HPDE6-E6E7 (cell line): ENCODE measurements around the gene PPP1R9B.

Experiments
- DNase-seq: peaks from one replicate; pipeline ENCODE4 v3.0.0; 2011; ENCODE audit warnings: missing footprints; ENCODE audit errors: extremely low spot score

The PPP1R9B gene

DNA sequence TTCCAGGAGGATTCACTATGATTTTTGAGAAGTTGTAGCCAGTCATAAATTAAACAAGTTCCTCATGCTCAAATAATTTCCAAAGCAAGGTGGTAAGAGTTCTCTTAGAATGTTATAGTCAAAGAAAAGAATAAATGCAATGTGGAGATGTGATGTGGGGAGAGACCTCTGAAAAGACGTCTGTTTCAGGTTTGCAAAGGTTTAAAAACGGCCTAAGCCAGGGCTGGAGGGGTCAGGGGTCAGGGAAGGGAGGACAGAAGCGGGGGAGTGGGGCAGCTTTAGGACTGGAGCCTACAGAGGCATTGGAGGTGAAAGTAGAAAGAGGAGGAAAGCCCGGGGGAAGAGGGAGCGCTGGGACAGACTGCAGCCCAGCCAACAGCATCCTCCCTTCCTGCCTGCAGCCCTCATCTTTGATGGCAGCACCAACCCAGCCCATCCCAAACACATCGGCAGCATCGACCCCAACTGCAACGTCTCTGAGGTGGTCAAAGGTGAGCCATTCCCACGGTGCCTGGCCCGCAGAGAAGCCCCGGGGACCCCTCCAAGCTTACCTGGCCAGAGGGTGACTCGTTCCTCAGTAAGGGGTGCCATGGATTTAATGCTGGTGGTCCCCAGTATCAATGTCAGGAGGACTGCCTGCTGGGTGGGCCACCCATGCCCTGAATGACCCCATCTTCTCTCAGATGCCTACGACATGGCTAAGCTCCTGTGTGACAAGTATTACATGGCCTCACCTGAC, 43.9 kb downstream of the PPP1R9B start:
- DNase-seq: no peak

DNA sequence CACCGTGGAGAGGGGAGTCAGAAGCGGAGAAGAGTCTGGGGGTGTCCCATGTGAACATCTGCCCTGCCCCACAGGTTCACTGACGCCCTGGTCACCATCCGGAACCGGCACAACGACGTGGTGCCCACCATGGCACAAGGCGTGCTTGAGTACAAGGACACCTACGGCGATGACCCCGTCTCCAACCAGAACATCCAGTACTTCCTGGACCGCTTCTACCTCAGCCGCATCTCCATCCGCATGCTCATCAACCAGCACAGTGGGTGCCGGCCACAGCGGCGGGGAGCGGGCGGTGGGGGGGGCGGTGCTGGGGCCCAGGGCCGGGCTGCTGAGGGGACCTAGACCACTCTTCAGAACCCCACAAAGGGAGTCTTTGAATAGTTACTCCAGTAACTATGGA, 44.7 kb downstream of the PPP1R9B start:
- no peak for DNase-seq

DNA sequence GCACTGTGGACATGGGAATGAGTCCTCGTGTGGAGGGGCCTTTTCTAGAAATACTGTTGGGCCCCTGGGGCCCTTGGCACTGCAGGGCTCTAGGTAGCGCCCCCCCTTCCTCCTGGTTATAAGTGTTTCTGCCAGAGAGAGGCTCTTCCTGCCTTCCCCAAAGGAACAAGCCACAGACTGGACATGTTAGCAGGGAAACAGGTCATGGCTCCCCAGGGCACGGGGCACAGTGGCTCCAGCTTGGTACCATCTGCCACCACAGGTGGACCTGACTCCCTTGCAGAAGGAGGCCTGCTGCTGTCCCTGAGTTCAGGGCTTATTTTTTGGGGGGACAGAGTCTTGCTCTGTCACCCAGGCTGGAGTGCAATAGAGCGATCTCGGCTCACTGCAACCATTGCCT, 46.5 kb downstream of the PPP1R9B start:
- no peak for DNase-seq

DNA sequence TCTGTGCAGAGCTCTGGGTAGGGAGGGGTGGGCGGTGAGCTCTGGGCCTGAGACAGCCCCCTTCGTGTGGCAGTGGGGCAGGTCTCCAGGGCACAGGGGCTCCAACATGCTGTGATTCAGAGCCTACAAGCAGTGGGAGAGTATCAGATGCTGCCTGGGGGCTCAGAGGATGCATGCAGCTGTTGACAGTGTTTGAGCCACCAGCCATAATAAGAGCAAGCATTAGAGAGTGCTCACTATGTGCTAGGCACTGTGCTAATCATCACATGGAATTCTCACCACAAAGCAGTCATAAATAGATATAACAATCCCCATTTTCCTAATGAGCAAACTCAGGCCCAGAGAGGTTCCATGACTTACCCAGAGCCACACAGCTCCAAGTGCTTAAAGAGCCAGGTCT, 47.2 kb downstream of the PPP1R9B start:
- no peak for DNase-seq

DNA sequence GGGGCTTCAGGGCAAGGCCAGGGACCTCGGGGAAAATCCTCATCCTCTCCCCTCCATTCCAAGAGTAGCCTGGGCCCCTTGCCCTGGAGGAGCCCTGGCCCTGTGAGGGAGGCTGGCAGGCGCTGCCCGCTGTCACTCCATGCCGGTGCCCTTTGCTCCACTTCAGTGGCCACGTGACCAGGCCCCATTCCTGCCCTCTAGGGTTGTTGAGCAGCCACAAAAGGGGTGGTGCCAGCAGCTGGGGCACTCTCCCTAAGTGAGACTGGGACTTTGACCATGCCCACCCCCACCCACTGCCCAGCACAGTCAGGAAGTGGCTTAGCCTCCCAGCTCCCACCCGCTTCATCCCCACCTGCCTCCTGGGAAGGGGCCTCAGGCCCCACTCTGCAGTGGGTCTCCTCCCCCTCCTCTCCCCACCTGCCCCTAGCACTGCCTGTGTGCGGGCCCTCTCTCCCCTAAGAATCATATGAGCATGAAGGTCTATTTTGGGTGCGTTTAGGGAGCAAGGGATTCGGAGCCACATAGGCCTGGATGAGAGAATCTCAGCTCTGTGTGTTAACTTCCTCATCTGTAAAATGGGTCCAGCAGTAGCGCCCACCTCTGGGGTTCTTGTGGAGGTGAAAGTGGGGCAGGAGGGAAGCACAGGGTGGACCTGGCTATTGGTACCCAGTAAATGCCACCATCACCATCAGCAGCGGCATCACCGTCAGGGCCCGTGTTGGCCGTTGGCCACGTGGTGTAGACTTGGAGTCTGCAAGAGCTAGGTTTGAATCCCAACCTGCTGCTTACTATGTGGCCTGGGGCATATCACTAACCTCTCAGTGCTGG, 48.1 kb downstream of the PPP1R9B start:
- no peak for DNase-seq

DNA sequence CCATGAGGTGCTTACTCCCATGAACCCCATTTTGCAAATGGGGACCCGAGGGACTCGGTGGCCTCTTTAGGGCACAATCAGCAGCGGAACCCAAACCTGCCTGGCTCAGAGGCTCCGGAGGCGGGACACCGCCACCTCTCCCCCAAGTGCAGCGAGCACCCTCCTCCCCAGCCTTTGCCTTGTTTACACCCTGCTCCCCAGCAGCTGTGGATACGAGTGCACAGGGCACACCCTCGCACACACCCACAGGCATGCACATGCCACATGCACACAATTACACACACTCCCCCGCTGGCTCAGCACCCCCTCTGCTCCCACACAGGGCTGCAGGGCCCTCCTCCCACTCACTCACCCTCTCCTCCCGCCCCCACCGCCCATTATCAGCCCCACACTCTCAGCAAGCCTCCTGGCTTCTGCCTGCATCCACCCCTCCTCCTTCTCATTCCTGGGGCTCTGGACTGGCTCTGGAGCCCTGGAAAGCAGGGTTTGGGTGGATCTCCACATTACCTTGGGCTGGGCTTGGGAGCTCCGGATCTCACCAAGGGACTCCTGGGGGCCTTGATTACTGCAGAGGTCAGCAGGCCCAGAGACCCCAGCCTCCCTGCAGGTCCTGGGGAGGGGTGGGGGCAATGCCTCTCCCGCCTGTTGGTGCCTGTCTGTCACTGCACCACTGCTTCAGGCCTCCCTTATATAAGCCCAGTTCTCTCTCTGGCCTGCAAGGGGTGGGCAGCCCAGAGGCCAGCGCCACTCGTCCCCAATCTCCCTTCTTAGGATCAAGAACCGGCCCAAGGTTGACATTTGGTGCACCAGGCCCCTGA, 48.9 kb downstream of the PPP1R9B start:
- no peak for DNase-seq

DNA sequence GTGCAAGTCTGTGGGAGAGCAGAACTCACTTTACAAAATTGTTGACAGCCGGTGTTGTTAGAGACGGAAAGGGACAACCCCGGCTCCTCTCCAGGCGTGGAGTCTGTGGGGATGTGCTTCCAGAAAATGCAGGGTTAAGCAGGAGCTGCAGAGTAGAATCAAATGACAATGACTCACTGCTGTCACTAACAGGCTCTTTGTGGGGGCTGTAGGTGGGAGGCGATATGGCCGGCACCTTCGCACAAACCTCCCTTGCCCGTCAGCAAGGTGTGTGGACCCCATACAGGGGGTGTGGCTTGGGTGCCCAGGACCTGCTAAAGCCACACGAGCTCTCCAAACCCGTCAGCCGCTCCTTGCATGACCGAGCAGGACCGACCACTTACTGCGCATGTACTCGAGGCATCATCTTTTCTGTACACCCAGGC, 49.5 kb downstream of the PPP1R9B start:
- DNase-seq: no peak

DNA sequence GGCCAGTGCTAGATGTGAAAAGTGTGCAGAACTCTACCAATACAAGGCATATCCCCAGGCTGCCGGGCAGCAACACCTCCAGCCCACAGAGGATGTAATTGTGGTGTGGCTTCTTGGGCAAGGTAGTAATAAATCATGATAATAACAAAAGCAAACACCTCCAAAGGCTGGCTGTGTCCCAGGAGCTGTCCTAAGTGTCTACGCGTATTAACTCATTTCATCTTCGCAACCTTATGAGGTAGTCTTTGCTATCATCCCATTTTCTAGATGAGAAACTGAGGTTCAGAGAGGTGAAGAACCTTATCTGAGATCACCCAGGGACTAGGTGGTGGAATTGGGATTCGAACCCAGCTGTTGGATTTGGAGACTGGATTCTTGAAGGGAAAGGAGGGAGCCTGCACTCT, 50.0 kb downstream of the PPP1R9B start:
- DNase-seq: no peak

DNA sequence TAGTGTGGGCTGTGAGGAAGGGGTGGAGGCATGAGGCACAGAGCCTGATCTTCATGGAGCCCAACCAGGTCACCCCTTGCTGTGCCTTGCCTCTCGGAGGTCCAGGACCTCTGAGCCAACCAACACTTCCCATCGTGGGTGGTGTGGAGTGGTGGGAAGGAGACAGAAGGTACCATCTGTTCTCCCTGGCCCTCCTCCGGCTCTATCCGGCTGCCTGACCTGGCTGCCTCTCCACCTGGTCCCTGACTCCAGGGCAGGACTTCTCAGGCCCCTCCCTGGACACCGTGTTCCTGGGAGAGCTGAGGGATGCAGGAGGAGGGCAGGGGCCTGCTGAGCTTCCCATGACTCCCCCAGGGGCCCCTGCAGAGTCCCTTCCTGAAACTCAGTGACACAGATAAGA, 51.5 kb downstream of the PPP1R9B start:
- no peak for DNase-seq

DNA sequence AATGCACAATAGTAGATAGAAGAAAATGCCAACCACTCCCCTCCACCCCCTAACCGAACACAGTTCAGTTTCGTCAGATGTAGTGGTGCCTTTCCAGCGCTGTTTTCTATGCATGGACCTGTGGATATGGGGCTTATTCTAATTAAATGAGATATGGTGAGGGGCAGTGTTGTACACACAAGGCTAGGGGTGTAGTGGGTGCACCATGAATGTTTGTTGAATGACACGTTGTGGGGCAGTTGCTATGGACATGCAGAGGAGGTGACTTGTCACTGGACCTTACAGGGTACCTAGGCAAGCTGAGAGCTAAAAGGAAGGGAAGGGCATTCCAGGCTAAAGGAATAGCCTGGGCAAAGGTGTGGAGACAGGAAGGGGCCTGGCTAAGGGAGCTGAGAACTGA, 51.9 kb downstream of the PPP1R9B start:
- DNase-seq: no peak

DNA sequence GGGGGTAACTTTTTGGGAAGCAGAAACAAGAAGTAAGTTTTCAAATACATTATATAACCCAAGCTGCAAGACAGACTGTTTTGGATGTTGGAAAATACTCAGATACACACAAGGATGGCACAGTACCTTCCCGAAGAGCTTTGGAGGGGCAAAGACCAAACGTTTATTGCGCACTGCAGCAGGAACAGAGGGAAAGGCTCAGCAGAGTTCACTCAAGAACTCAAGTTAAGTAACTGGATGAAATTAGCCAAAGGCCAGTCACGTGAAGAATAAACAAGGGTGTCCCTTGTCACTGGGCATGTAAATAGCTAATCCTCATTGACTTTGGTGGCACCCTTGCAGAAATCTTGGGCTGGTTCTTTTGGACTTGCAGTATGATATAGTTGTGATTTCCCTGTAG, 52.6 kb downstream of the PPP1R9B start:
- no peak for DNase-seq

DNA sequence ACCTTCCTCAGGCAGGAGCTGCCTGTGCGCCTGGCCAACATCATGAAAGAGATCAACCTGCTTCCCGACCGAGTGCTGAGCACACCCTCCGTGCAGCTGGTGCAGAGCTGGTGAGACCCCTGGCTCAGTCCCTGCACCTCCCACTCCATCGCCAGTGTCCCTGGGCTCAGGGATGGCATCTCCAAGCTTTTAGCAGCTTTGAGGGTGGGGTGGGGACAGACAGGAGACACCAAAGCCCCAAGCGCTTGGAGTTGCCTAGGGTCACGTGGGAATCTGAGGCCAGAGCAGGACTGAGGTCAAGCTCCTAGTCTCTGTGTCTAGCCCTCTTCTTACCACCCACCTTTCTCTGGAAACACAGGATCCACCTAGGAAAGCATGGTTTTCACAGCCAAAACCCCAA, 53.0 kb downstream of the PPP1R9B start:
- DNase-seq: no peak

DNA sequence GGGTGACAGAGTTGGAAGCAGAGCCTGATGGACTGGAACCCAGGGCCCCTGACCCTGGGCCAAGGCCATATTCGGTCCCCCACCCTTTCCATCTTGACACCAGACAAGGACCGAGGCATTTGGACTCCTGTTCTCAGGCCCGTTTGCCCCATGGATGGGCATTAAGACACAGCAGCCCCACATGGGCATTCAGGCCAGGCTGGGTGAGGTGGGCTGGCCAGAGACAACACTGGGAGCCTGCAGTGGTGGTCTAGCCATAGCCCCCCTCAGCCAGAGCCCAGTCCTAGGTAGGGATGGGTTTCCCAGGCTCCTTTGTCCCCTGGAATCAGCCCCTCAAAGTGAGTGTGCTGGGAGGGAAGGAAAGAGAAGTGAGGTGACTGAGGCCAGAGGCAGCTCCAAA, 53.7 kb downstream of the PPP1R9B start:
- no peak for DNase-seq

DNA sequence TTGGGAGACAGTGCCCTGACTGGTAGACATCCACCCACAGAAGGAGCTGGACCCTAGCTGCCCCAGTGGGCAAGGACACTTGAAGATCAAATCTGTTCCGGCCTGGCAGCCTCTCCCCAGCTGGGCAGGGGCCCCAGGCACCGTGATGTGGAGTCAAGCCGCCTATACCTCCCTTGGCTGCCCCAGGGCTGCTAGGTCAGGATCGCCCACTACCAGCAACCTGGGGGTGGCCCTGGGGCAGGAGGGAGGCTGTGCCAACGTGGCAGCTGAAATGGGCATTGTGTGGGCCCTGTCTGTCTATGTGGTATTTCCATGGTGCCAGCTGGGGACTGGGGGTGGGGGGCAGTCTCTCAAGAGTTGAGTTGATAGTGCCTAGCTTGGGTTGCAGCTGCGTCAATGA, 54.4 kb downstream of the PPP1R9B start:
- no peak for DNase-seq

DNA sequence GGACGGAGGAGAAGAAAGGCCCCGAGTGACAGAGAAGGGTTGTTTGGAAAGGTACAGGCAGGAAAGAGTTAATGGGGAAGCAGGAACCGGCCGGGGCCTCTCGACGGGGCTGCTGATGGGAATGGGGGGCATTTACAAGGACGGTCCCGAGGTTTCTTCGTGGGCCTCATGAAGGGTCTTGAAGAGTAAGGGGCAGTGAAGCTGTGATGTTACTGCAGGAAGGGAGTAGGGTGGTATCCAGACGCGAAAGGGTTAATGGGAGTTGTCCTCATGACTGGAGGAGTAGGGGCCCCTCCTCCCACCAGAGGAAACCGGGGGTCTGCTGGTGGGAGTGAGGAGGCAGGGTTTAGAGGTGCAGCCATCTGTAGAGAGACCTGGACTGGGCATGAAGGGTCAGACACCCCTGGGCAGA, 54.8 kb downstream of the PPP1R9B start:
- DNase-seq: no peak

DNA sequence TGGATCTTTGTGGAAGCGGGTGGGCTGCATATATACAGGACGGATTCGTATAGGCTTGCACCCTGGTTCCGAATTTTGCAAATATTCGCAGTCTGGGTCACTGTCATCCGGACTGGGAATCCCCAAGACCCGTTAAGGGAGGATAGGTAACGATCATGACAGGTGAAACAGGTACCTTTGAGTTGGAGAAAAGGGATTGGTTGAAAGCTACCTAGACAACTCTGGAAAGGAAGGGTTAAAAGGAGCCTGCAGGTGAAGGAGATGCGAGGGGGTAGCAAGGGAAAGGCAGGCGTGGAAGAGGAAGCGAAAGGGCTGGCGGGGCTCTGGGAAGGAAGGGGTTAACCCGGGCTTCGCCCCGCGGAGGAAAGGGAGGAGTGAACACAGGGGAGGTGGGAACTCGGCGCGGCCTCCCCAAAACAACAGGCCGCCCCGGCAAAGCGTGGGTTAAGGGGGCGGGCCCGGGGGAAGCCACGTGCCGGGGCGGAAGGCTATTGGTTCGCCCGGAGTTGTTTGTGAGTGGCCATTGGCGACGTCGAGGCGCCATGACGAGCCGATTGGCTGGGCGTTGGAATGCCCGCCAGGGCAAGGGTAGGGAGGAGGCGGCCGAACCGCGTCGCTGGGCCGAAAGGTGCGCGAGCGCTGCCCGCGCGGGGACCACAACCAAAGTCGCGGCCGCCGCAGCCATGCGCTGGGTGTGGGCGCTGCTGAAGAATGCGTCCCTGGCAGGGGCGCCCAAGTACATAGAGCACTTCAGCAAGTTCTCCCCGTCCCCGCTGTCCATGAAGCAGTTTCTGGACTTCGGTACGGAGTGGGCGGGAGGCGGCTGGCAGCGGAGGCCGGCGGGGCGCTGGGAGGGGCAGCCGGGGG, 55.5 kb downstream of the PPP1R9B start, which contains the start of gene PDK2:
Gene PDK2, plus strand, starts transcription at position 599 of the 867 bp plus-strand sequence. Its CDS starts 85 bp downstream, at position 684.
- DNase-seq: peak; percentile 93

DNA sequence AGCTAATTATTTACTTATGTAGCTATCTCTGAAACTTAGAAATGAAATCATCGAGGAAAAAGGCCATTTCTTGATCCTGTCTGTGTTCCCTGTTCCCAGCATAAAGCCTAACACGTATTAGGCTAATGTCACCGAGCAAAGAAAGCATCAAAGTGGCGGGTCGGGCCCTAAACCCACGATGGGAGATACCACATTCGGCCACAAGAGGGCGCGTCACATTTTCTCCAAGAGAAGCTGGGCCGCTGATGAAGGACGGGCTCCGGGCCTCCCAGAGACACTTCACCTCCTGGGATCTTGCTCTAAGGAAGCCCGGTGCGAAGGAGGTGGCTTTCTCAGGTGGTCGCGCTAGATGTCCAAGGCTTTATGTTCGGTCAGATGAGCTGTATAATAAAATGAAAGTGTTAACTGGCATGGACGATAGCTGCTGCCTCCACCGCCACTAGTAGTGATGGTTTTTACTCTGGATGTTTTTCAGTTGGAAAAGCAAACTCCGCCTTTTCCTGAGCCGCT, 56.2 kb downstream of the PPP1R9B start:
- peak; percentile 83 for DNase-seq

DNA sequence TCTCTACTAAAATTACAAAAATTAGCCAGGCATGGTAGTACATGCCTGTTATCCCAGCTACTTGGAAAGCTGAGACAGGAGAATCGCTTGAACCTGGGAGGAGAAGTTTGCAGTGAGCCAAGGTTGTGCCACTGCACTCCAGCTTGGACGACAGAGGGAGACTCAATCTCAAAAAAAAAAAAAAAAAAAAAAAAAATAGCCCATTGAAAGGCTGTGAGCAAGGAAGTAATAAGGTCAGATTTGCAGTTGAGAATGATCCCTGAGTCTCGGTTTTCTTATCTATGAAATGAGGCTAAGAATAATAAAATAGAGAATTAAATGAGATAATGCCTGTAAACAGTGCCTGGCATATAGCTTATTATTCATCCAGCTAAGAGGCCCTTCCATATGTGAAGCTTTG, 56.7 kb downstream of the PPP1R9B start:
- no peak for DNase-seq

DNA sequence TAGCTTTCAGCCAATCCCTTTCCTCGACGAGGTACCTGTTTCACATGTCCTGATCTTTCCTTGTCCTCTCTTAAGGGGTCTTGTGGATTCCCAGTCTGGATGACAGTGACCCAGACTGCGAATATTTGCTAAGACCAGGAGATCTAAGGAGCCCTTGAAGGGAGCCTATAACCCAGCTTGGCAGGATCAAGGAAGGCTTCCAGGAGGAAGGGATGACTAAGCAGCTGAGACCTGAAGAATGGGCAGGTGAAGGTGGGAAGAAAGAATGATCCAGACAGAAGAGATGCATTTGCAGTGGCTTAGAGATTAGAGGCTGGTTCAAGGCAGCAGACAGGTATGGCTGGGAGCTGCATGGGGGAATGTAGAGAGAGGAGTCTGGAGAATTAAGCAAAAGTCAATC, 57.2 kb downstream of the PPP1R9B start:
- no peak for DNase-seq

DNA sequence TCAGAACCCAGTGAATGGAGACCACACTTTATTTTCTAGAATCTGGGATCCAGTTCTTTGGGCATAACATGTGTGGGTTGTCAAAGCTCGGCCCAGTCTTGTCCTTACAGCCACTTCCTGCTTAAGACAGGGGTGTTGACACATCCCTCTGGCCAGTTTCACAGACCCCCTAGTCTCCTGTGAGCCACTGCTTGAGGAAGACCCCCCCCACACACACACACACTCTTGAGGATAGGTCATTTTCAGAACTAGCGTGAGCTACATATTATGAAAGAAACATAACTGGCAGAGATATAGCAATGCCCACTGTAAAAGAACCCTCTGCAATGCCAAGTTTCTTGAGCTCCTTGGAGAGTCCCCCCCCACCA, 58.6 kb downstream of the PPP1R9B start:
- DNase-seq: no peak
